IMR-90 (cell line): ENCODE data around the gene MLST8. TPM values are rescaled to one million over a fixed set of nuclear protein-coding genes. Genes with fewer than 3 reads are reported as not detected.

Source experiments
- ATAC-seq: fragments of 200-7000 bp; cut with Tn5 transposase; 2 replicates; pipeline ENCODE4 v1.9.1; 2020; ENCODE audit warnings: low read depth, mild to moderate bottlenecking, moderate library complexity
- BruUV-seq: library from RNA; stranded (reverse); fragments of 400-500 nt; replicated peaks from 2 replicates; lab custom pipeline; 2021; lab: Mats Ljungman, UMichigan
- CTCF ChIA-PET: fragments of 300-600 bp; formaldehyde crosslinking; extraction: SDS; loops from one replicate; lab custom pipeline; 2021; ENCODE audit warnings: antibody characterized with exemption; lab: Yijun Ruan, JAX
- POLR2A ChIA-PET: fragments of 300-600 bp; sonication (Branson Sonifier 250); formaldehyde crosslinking; loops from one replicate; lab custom pipeline; 2022; ENCODE audit warnings: antibody characterized with exemption; ENCODE audit not compliant: unreplicated experiment; lab: Charles Lee
- DNase-seq: peaks from one replicate; pipeline ENCODE4 v3.0.0; 2013
- H2AFZ ChIP-seq: replicated peaks from 2 replicates; pipeline ENCODE3; 2013; ENCODE audit warnings: low read length, mild to moderate bottlenecking; ENCODE audit not compliant: poor library complexity
- H2AK5ac ChIP-seq: 2 replicates; pipeline ENCODE4 v1.6.1; 2013; ENCODE audit warnings: low read depth, low read length, inconsistent platforms
- H2AK9ac ChIP-seq: replicated peaks from 2 replicates; pipeline ENCODE3; 2013; ENCODE audit warnings: mild to moderate bottlenecking, low read depth, low read length, moderate library complexity; ENCODE audit not compliant: poor library complexity
- H2BK120ac ChIP-seq: 2 replicates; pipeline ENCODE4 v1.6.1; 2013; ENCODE audit warnings: low read depth, low read length, inconsistent platforms
- H2BK15ac ChIP-seq: 3 replicates; pipeline ENCODE4 v1.6.1; 2013; ENCODE audit warnings: low read depth, low read length, inconsistent platforms
- H2BK20ac ChIP-seq: 2 replicates; pipeline ENCODE4 v1.6.1; 2013; ENCODE audit warnings: low read depth, mild to moderate bottlenecking, inconsistent platforms, low read length, moderate library complexity
- H2BK5ac ChIP-seq: 2 replicates; pipeline ENCODE4 v1.6.1; 2013; ENCODE audit warnings: mild to moderate bottlenecking, low read depth, low read length, inconsistent platforms; ENCODE audit not compliant: poor library complexity, severe bottlenecking
- H3K14ac ChIP-seq: replicated peaks from 2 replicates; pipeline ENCODE4 v1.6.1; 2013; ENCODE audit warnings: low read depth, low read length, inconsistent platforms
- H3K18ac ChIP-seq: 2 replicates; pipeline ENCODE4 v1.6.1; 2013; ENCODE audit warnings: low read depth, low read length, control low read depth
- H3K23ac ChIP-seq: 2 replicates; pipeline ENCODE4 v1.6.1; 2013; ENCODE audit warnings: low read depth, low read length, inconsistent platforms
- H3K27ac ChIP-seq: 2 replicates; pipeline ENCODE4 v1.5.1; 2013; ENCODE audit warnings: mild to moderate bottlenecking, control low read depth, low read length; ENCODE audit not compliant: insufficient read depth
- H3K27me3 ChIP-seq: 2 replicates; pipeline ENCODE4 v1.6.1; 2013; ENCODE audit warnings: low read length; ENCODE audit not compliant: control insufficient read depth, insufficient read depth
- H3K36me3 ChIP-seq: 2 replicates; pipeline ENCODE4 v1.6.1; 2013; ENCODE audit warnings: low read length, mixed read lengths; ENCODE audit not compliant: control insufficient read depth, insufficient read depth
- H3K4ac ChIP-seq: 2 replicates; pipeline ENCODE4 v1.6.1; 2013; ENCODE audit warnings: low read depth, low read length, inconsistent platforms
- H3K4me1 ChIP-seq: 2 replicates; pipeline ENCODE4 v1.6.1; 2013; ENCODE audit warnings: low read length, mixed read lengths; ENCODE audit not compliant: control insufficient read depth, insufficient read depth
- H3K4me2 ChIP-seq: 2 replicates; pipeline ENCODE4 v1.6.1; 2013; ENCODE audit warnings: low read depth, mild to moderate bottlenecking, control low read depth, low read length, moderate library complexity
- H3K4me3 ChIP-seq: 2 replicates; pipeline ENCODE4 v1.5.1; 2013; ENCODE audit warnings: low read depth, mild to moderate bottlenecking, control low read depth, low read length, moderate library complexity; ENCODE audit not compliant: insufficient read depth
- H3K56ac ChIP-seq: 2 replicates; pipeline ENCODE4 v1.6.1; 2013; ENCODE audit warnings: low read length, inconsistent platforms; ENCODE audit not compliant: insufficient read depth; ENCODE audit errors: extremely low read depth
- H3K79me1 ChIP-seq, 2 experiments: 2 replicates each; pipeline ENCODE4 v1.6.1; 2013; ENCODE audit warnings: low read length in 2 of 2, inconsistent platforms in 1 of 2, low read depth in 1 of 2
- H3K9ac ChIP-seq: 2 replicates; pipeline ENCODE4 v1.6.1; 2013; ENCODE audit warnings: low read depth, low read length, control low read depth
- H3K9me1 ChIP-seq: 2 replicates; pipeline ENCODE4 v1.6.1; 2013; ENCODE audit warnings: low read length, inconsistent platforms; ENCODE audit not compliant: insufficient read depth
- H3K9me3 ChIP-seq: 2 replicates; pipeline ENCODE4 v1.6.1; 2013; ENCODE audit warnings: low read length; ENCODE audit not compliant: control insufficient read depth, insufficient read depth
- H4K20me1 ChIP-seq: 2 replicates; pipeline ENCODE4 v1.6.1; 2013; ENCODE audit warnings: low read length, inconsistent platforms; ENCODE audit not compliant: insufficient read depth
- H4K5ac ChIP-seq: 2 replicates; pipeline ENCODE4 v1.6.1; 2013; ENCODE audit warnings: mild to moderate bottlenecking, low read depth, low read length, control low read depth
- H4K8ac ChIP-seq, 2 experiments: 2 replicates each; pipeline ENCODE4 v1.6.1; 2013; ENCODE audit warnings: low read depth in 2 of 2, low read length in 2 of 2, control low read depth in 1 of 2, inconsistent platforms in 1 of 2
- H4K91ac ChIP-seq: 2 replicates; pipeline ENCODE4 v1.6.1; 2013; ENCODE audit warnings: low read depth, low read length, inconsistent platforms; ENCODE audit not compliant: insufficient read depth
- NFE2L2 ChIP-seq: fragments of 150-350 bp; IDR thresholded peaks from 2 replicates; pipeline ENCODE4 v1.6.1; 2016; ENCODE audit warnings: low read depth, mild to moderate bottlenecking, low read length
- RFX5 ChIP-seq: IDR thresholded peaks from 2 replicates; pipeline ENCODE4 v1.8.0; 2012; ENCODE audit warnings: low read depth, mild to moderate bottlenecking, low read length, moderate library complexity
- SMC3 ChIP-seq: fragments of 150-350 bp; IDR thresholded peaks from 2 replicates; pipeline ENCODE4 v1.6.1; 2016; ENCODE audit warnings: low read depth, mild to moderate bottlenecking, antibody characterized with exemption, low read length, moderate library complexity
- WGBS, 2 experiments: methylation state at CpG; one replicate each; pipeline versions ENCODE4 v1.1.5 to v1.1.7; 2013; ENCODE audit warnings: missing lambda C conversion rate in 2 of 2; ENCODE audit not compliant: insufficient read length in 1 of 2; ENCODE audit errors: extremely low coverage in 2 of 2; 5-methylcytosine and 5-hydroxymethylcytosine counted together
- dilution Hi-C: fragments of 300-500 bp; cut with HindIII; formaldehyde crosslinking; loops from one replicate; pipeline ENCODE4 v1.14.3; 2018; ENCODE audit warnings: low sequenced_read_pairs; ENCODE audit not compliant: unreplicated experiment
- in situ Hi-C: fragments of 300-500 bp; cut with MboI; formaldehyde crosslinking; loops from 3 replicates; pipeline ENCODE4 v1.14.3; 2019; ENCODE audit warnings: low sequenced_read_pairs, inconsistent platforms, mixed read lengths
- intact Hi-C: fragments of 100-400 bp; cut with micrococcal nuclease; formaldehyde crosslinking; loops from 2 replicates; pipeline ENCODE4 v1.10.0; 2022
- polyA plus RNA-seq, 3 experiments: library from polyadenylated mRNA; depleted of rRNA; stranded (reverse); fragments of >200 nt; gene quantifications; 2 replicates each; pipeline ENCODE4 v1.2.3, GENCODE V29; 2012; ENCODE audit warnings: low replicate concordance in 1 of 3
- total RNA-seq: library from RNA; depleted of rRNA; stranded (reverse); fragments of >200 nt; gene quantifications from 2 replicates; pipeline ENCODE4 v1.2.3, GENCODE V29; 2012

Gene MLST8
- total and polyA plus RNA-seq, 2 of the 4 experiments (the other 2 are of a cell fraction), result 34.4 to 93.7 TPM

DNA sequence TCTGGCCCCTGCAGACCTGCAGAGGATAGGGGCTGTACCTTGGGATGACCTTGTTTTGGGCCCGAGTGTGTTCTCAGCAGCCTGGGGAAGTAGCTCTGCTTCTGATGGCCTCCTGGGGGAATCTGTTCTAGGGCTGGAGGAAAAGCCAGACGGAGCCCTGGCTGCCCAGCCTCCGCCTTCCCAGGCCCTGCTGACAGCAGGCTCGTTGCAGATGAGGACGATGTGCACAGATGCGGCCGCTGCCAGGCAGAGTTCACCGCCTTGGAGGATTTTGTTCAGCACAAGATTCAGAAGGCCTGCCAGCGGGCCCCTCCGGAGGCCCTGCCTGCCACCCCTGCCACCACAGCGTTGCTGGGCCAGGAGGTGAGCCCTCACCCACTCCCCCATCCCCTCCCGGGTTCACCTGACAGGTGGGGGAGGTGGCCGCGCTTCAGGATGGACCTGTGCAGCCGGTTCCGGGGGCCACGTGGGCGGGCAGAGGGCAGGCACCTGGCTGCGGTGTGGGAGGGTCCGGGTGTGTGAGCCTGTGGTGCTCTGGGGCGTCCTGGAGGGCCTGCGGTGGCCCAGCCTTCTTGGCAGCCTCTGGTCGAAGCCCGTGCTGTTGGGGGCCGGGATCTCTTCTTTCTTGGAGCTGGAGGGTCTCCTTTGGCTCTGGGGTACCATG, 23.0 kb downstream of the MLST8 start:
- Histone ChIP-seq H3K9ac (no peak overlapping the region), H3K4ac (no peak overlapping the region), H4K5ac (no peak overlapping the region), H2BK120ac (no peak overlapping the region), H2BK15ac (no peak overlapping the region), H3K56ac (no peak overlapping the region), H2AK5ac (no peak overlapping the region), H2AFZ (no peak overlapping the region), H4K20me1 (peaks cover 24% of the 10 kb centered on the region), H2BK20ac (no peak overlapping the region), H3K4me3 (no peak overlapping the region), H3K79me1 (peaks cover 2 to 45% of the 10 kb centered on the region in 2 experiments; a peak in 3 of 4 replicates), H3K27me3 (no peaks in the 10 kb centered on the region), H2AK9ac (no peak overlapping the region), H3K27ac (no peak overlapping the region), H3K4me1 (peaks cover 12% of the 10 kb centered on the region), H2BK5ac (no peak overlapping the region), H4K8ac (no peak overlapping the region), H3K9me1 (peaks cover 15% of the 10 kb centered on the region; the same call in 1 of the 2 replicates), H4K91ac (no peak overlapping the region), H3K36me3 (peaks cover 42% of the 10 kb centered on the region), H3K23ac (no peak overlapping the region), H3K4me2 (no peak overlapping the region), H3K14ac (no peak overlapping the region), H3K18ac (no peak overlapping the region), H3K9me3 (no peaks in the 10 kb centered on the region)
- in situ Hi-C loops, result no loop called here
- intact Hi-C loops, result no loop called here
- CTCF ChIA-PET, result no interaction called here
- POLR2A ChIA-PET, result no interaction called here
- no TSS peak for BruUV-seq
- ATAC-seq, result no peak
- TF ChIP-seq SMC3, result no peak
- TF ChIP-seq RFX5, result no peak
- no peak for TF ChIP-seq NFE2L2
- dilution Hi-C loops, result no loop called here
- DNase-seq, result no peak
- WGBS, 2 experiments, result 75% methylated on average over 1 of the region's 25 CpGs; no CpG with 5 or more reads in 1 of the 2 experiments
